HG03565 (cell line): ENCODE data around the gene TALDO1.
A peak's percentile ranks its signal among the peaks of the same experiment; 100 is the strongest.
"Not testable (repeated sequence)": the region's sequence is repeated elsewhere in the genome, so short reads cannot be mapped to it uniquely, and the experiment has no call there.

ENCODE experiments used
- ATAC-seq: cut with Tn5 transposase; IDR thresholded peaks from one replicate; pipeline ENCODE4 v1.9.1; 2021; ENCODE audit warnings: mild to moderate bottlenecking, moderate library complexity; ENCODE audit not compliant: unreplicated experiment

Gene TALDO1

GRCh38 chr11:733072-733471, 14.2 kb upstream of the TALDO1 start:
- ATAC-seq, result no peak

- ATAC-seq, result not testable (repeated sequence)
These were observed 12.7 kb upstream of the TALDO1 start for GRCh38 chr11:734541-734940.

GRCh38 chr11:737366-737765, 9.9 kb upstream of the TALDO1 start:
- ATAC-seq, result no peak

- not testable (repeated sequence) for ATAC-seq
These were observed 9.4 kb upstream of the TALDO1 start for GRCh38 chr11:737899-738298.

- ATAC-seq, result no peak
These were observed 5.1 kb upstream of the TALDO1 start for GRCh38 chr11:742156-742546.

- ATAC-seq, result no peak
These were observed 4.6 kb upstream of the TALDO1 start for GRCh38 chr11:742571-743201.

DNA sequence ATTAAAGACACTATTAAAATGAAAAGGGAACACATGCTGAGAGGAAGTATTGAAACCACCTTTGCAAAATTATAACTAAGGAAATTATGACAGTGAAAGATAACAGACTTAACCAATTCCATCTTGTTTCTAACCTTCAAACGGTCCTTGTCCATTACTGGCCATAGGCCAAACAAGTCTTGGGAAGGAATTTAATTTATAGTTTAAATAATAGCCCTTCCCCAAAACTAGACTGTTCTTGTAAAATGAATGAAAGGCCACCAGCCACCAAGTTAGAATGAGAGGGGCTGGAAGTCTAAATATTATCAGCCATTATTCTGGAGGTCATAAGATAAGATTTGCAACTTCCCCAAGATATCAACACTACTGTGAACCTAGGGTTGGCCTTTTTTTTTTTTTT, 1.8 kb upstream of the TALDO1 start:
- no peak for ATAC-seq

GRCh38 chr11:746289-747157, 741 bp upstream of the TALDO1 start:
- ATAC-seq, result peak; percentile 7

- peak; percentile 6 for ATAC-seq
These were observed 719 bp downstream of the TALDO1 start for GRCh38 chr11:748007-748359.

DNA sequence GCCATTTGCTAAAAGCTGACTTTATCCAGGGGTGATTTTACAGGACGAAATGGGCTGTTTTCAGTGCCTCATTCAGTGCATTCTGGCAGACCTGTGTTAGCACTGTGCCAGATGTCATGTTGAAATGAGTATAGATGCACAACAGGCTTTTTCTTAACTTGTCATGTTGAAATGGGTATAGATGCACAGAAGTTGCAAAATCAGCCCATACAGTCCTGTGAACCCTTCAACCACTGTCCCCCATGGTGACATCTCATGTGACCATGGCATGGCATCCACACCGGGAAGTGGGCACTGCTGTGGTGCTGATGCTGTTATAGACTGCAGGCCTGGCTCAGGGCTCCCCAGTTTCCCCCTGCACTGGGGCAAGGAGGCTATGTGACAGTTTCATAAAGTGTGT, 2.5 kb downstream of the TALDO1 start:
- no peak for ATAC-seq

DNA sequence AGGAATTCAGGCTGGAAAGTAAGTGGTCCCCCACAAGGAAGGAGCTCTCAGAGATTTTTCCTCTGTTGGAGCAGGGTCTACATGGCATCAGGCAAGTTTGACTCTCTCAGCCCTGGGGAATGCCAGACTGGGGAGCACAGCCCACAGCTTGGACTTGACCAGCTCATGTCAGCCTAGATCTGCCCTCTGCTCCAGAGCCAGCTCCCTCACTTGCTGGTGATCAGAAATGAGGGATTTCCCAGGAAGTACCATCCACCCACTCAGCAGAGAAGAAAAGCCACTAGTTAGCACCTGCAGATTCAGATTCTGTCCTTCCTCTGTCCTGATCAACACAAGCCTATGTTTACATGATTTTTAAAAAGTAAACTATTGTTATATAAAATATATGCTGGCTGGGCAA, 13.0 kb downstream of the TALDO1 start:
- ATAC-seq, result no peak

DNA sequence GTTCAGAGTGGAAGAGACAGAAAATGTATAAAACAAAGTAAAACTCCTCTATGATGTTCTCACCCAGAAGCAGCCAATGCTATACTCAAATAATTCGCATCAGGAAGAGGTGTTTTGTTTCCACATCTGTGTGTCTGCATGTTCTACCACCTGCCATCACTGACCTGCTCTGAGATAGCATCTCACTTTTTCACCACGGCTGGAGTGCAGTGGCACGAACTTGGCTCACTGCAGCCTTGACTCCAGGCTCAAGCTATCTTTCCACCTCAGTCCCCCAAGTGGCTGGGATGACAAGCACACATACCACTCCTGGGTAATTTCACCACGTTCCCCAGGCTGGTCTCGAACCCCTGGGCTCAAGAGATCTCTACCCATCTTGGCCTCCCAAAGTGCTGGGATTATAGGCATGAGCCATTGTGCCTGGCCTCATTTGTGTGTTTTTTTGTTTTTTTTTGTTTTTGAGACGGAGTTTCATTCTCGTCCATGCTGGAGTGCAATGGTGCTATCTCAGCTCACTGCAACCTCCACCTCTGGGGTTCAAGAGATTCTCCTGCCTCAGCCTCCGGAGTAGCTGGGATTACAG, 14.4 kb downstream of the TALDO1 start:
- ATAC-seq, result no peak

- no peak for ATAC-seq
These were observed 15.3 kb downstream of the TALDO1 start for GRCh38 chr11:762421-763072.

DNA sequence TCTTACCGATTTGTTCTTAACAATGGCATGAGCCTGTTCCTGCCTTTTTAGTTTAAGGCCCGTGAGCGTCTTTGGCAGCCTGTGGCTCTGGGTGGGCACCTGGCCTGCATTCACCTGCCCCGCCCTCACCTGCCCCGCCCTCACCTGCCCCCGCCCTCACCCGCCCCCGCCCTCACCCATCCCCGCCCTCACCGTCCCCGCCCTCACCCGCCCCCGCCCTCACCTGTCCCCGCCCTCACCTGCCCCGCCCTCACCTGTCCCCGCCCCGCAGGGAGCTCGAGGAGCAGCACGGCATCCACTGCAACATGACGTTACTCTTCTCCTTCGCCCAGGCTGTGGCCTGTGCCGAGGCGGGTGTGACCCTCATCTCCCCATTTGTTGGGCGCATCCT, 15.8 kb downstream of the TALDO1 start:
- no peak for ATAC-seq

DNA sequence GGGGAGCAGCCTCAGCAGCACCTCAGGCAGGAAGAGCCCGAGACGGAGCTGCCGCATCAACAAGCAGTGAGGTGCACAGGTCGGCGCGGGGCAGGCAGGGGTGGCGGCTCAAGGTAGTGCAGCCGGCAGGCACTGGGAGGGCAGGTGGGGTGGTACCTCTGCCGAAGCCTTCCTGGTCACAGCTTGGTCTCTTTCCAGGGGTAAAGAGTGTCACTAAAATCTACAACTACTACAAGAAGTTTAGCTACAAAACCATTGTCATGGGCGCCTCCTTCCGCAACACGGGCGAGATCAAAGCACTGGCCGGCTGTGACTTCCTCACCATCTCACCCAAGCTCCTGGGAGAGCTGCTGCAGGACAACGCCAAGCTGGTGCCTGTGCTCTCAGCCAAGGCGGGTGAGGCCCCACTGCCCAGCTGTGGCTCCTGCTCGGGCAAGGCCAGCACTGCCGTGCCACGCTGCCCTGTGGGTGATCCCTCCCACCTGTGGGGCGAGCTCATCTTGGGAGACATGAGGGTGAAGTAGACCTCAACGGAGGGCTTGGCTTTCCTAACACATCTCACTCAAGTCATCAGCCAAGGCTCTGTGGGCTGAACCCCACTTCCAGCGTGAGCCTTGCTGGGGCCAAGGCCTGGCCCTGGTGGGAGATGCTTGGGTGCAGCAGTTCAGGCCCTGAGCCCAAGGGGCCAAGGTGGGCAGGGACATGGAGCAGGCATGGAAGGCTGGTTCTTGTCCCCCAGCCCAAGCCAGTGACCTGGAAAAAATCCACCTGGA, 16.5 kb downstream of the TALDO1 start:
- no peak for ATAC-seq

GRCh38 chr11:764322-765024, 17.2 kb downstream of the TALDO1 start:
- ATAC-seq, result no peak

DNA sequence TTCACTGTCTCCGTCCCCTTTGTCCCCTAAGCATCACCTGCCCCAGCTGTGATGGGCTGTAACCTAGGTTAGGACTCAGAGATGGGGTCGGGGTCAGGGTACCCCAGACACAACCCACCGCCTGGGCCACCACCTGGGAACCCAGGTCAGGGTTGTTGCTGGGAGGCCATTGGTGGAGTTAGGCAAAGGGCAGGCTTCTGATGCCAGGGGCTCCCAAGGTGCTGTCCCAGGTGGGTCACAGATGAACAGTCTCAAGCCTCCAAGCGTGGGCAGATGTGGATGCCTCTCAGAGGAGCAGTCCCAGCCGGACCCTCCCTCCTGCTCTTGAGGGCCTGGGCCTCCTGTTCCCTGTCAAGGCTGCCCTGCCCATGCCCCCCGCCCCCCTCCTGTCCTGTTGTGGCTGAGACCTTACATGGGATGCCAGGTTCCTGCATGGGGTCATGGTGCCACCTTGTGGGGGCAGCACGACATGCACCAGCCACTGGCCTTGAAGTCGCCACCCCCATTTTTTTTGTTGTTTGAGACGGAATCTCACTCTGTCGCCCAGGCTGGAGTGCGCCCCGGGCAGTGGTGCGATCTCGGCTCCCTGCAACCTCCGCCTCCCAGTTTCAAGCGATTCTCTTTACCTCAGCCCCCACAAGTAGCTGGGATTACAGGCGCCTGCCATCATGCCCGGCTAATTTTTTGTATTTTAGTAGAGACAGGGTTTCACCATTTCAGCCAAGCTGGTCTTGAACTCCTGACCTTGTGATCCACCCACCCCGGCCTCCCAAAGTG, 17.9 kb downstream of the TALDO1 start:
- ATAC-seq, result no peak

DNA sequence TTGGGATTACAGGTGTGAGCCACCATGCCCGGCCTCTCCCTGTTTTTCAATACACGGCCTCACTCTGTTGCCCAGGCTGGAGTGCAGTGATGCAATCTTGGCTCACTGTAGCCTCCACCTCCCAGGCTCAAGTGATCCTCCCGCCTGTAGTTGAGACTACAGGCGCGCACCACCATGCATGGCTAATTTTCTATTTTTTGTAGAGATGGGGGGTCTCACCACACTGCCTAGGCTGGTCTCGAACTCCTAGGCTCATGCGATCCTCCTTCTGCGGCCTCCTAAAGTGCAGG, 18.5 kb downstream of the TALDO1 start:
- no peak for ATAC-seq

DNA sequence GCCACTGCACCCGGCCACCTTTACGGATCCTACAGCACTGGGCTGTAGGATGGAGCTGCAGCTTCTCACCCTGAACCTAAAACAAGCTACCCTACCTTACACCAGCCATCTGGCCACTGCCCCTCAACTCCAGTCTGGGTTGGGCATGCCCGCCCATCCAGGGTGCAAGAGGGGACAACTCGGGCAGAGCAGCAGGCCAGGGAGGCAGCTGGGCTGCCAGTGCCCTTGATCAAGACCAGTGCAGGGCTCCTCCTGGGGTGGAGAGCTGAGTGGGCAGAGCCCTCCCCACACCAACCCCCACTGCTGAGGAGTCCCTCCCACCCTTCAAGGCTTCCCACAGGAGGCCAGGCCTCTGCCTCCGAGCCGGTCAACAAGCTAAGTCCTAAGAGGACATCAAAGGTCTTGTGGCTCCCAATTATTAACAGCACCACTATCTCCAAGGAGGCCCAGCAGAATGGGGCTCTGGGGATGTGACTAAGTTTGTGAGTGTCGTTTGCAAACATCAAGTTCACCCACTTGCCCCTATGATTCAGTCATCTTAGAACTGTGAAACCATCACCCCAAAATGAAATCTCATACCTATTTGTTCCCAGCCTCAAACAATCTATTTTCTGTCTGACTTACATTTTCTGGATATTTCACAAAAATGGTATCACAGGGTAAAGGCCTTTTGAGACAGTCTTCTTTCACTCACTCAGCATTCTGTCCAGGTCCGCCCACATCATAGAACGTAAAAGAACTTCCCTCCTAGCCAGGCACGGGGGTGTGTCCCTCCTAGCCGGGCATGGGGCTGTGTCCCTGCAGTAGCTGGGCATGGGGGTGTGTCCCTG, 19.1 kb downstream of the TALDO1 start:
- no peak for ATAC-seq
